Hepatocyte (in vitro differentiated cells): Measurements from ENCODE around the gene PLGRKT.

Experiments used
- EZH2phosphoT487 ChIP-seq: fragments of 200-600 bp; sonication (generic); IDR thresholded peaks from one replicate; pipeline ENCODE4 v1.6.1; 2018; ENCODE audit warnings: antibody characterized with exemption, mild to moderate bottlenecking, low read depth, moderate library complexity; ENCODE audit not compliant: unreplicated experiment, severe bottlenecking
- TF ChIP-seq, protein P1 (sequence below): fragments of 200-600 bp; sonication (generic); IDR thresholded peaks from 2 replicates; pipeline ENCODE4 v1.5.1; 2016; ENCODE audit warnings: antibody characterized with exemption, mild to moderate bottlenecking; ENCODE audit not compliant: poor library complexity

DNA sequence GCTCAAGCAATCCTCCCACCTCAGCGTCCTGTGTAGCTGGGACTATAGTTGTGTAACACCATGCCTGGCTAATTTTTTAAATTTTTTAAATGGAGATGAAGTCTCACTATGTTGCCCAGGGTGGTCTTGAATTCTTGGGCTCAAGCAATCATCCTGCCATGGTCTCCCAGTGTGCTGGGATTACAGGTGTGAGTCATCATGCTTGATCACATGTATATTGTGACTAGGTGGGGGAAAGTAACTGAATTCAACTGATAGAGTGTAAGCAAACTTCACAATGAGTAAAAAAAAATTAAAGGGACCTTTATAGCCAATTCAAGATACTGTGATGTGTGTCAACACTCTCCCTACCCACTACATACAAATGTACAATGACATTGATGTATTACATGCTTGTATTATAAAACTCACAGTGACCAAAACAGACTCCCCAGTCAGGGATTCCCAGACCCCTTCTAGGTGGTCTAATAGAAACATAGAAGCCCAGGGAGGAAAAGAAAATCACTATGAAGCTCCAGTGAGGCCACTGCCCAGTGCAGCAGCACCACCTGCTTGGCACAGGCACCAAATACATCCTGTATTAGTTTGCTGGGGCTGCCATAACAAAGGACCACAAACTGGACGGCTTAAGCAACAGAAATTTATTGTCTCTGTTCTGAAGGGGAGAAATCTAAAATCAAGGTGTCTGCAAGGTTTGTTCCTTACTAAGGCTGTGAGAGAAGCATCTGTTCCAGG, 8.8 kb downstream of the PLGRKT start:
- TF ChIP-seq, protein P1, sequence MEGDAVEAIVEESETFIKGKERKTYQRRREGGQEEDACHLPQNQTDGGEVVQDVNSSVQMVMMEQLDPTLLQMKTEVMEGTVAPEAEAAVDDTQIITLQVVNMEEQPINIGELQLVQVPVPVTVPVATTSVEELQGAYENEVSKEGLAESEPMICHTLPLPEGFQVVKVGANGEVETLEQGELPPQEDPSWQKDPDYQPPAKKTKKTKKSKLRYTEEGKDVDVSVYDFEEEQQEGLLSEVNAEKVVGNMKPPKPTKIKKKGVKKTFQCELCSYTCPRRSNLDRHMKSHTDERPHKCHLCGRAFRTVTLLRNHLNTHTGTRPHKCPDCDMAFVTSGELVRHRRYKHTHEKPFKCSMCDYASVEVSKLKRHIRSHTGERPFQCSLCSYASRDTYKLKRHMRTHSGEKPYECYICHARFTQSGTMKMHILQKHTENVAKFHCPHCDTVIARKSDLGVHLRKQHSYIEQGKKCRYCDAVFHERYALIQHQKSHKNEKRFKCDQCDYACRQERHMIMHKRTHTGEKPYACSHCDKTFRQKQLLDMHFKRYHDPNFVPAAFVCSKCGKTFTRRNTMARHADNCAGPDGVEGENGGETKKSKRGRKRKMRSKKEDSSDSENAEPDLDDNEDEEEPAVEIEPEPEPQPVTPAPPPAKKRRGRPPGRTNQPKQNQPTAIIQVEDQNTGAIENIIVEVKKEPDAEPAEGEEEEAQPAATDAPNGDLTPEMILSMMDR: no peak
- no peak for TF ChIP-seq EZH2phosphoT487
